Left lung (tissue), 10 donors: Measurements from ENCODE around the gene LCN1. TPM values are rescaled to one million over a fixed set of nuclear protein-coding genes. Genes with fewer than 3 reads are reported as not detected.

Experiments
- ATAC-seq: fragments of 200-7000 bp; cut with Tn5 transposase; one replicate; pipeline ENCODE4 v1.9.1; 2020; ENCODE audit warnings: moderate library complexity
- DNase-seq, 4 donors: peaks; one replicate each; pipeline ENCODE4 v3.0.0-alpha.2; 2013 to 2020
- H3K27ac ChIP-seq, 2 donors: fragments of 200-600 bp; sonication (generic) in 1 of 2; one replicate each; pipeline versions ENCODE4 v1.5.0 to v1.8.0; 2020 to 2021
- H3K27me3 ChIP-seq, 2 donors: fragments of 200-600 bp; sonication (generic) in 1 of 2; one replicate each; pipeline versions ENCODE4 v1.5.0 to v1.8.0; 2020 to 2021
- H3K36me3 ChIP-seq, 2 donors: fragments of 200-600 bp; sonication (generic) in 1 of 2; one replicate each; pipeline versions ENCODE4 v1.5.0 to v1.8.0; 2020 to 2021
- H3K4me1 ChIP-seq, 2 donors: fragments of 200-600 bp; one replicate each; pipeline ENCODE4 v1.8.0; 2021
- H3K4me3 ChIP-seq, 2 donors: fragments of 200-600 bp; sonication (generic) in 1 of 2; one replicate each; pipeline versions ENCODE4 v1.5.0 to v1.8.0; 2020 to 2021; ENCODE audit warnings: mild to moderate bottlenecking in 1 of 2
- H3K9me3 ChIP-seq, 2 donors: fragments of 200-600 bp; sonication (generic) in 1 of 2; one replicate each; pipeline versions ENCODE4 v1.5.0 to v1.8.0; 2020 to 2021
- intact Hi-C, 2 donors: fragments of 100-400 bp; cut with DNase I; formaldehyde crosslinking; loops; one replicate each; pipeline versions ENCODE4 v1.11.2 to v1.14.2; 2022
- polyA plus RNA-seq, 6 donors: library from polyadenylated mRNA; unstranded; fragments of 120-200 nt; gene quantifications; one replicate each; pipeline ENCODE4 v1.2.1, GENCODE V29; 2013; ENCODE audit not compliant: insufficient read length in 6 of 6
- total RNA-seq, 2 donors: library from RNA; stranded (reverse); fragmentation: NEBNext Ultra II Directional; extraction: Animal tissue kit (Norgen Biotek cat#: 25700); gene quantifications; one replicate each; pipeline ENCODE4 v1.2.1, GENCODE V29; 2021
- TF ChIP-seq, protein P1 (sequence below), 2 donors: fragments of 200-600 bp; sonication (generic) in 1 of 2; IDR thresholded peaks; one replicate each; pipeline versions ENCODE4 v1.5.0 to v1.8.0; 2021; ENCODE audit warnings: antibody characterized with exemption in 2 of 2
- donor health status: DM: no; HTN: yes; CAD: no.
- donor health status: DM: no; HTN: no; CAD: no.

The LCN1 gene
- total and polyA plus RNA-seq, 8 donors, result not detected

DNA sequence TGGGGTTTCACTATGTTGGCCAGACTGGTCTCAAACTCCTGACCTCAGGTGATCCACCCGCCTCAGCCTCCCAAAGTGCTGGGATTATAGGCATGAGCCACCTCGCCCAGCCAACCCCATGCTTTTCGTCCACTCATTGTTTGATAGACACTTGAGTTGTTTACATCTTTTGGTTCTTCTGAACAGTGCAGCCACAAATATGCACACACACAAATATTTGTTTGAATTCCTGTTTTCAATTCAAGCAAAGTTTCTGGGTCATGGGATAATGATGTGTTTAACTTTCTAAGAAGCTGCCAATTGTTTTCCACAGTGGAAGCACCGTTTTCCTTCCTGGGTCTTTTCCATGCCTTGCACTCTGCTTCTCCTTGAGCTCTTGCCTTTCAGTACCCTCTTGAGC lies 33.5 kb downstream of the LCN1 start:
- ATAC-seq, result no peak
- no peaks in the 10 kb centered on the region for H3K36me3 ChIP-seq
- no peak for DNase-seq
- no peaks in the 10 kb centered on the region for H3K9me3 ChIP-seq
- peaks cover 0 to 17% of the 10 kb centered on the region in 2 donors for H3K27me3 ChIP-seq
- intact Hi-C loops, result no loop called here
- no peaks in the 10 kb centered on the region for H3K4me1 ChIP-seq
- H3K27ac ChIP-seq, result no peak overlapping the region
- H3K4me3 ChIP-seq, result no peak overlapping the region
- TF ChIP-seq, protein P1, sequence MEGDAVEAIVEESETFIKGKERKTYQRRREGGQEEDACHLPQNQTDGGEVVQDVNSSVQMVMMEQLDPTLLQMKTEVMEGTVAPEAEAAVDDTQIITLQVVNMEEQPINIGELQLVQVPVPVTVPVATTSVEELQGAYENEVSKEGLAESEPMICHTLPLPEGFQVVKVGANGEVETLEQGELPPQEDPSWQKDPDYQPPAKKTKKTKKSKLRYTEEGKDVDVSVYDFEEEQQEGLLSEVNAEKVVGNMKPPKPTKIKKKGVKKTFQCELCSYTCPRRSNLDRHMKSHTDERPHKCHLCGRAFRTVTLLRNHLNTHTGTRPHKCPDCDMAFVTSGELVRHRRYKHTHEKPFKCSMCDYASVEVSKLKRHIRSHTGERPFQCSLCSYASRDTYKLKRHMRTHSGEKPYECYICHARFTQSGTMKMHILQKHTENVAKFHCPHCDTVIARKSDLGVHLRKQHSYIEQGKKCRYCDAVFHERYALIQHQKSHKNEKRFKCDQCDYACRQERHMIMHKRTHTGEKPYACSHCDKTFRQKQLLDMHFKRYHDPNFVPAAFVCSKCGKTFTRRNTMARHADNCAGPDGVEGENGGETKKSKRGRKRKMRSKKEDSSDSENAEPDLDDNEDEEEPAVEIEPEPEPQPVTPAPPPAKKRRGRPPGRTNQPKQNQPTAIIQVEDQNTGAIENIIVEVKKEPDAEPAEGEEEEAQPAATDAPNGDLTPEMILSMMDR (IDR thresholded peaks at IDR 0.05), result no peak

DNA sequence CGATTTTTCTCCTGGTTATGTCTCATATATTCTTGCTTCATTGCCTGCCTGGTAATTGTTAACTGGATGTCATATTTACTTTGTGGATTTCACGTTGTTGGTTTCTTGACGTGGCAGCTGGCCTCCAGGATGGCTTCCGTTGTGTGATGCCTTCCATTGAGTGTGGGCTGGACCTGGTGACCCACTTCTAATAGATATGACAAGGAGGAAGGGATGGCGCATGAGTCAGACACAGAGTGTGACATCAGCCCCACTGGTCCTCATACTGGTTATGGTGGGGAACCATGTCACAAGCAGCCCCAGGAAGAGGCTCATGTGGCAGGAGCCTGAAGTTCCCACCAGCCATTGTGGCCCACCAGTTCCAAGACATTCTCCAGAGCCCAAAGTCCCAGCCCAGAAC lies 34.0 kb downstream of the LCN1 start:
- TF ChIP-seq, protein P1 (IDR thresholded peaks at IDR 0.05), result no peak
- intact Hi-C loops, result no loop called here
- Histone ChIP-seq H3K9me3 (no peaks in the 10 kb centered on the region), H3K4me3 (no peak overlapping the region), H3K27me3 (peaks cover 0 to 12% of the 10 kb centered on the region in 2 donors), H3K36me3 (no peaks in the 10 kb centered on the region), H3K4me1 (no peaks in the 10 kb centered on the region), H3K27ac (no peak overlapping the region)
- ATAC-seq (no peak), DNase-seq (no peak)

DNA sequence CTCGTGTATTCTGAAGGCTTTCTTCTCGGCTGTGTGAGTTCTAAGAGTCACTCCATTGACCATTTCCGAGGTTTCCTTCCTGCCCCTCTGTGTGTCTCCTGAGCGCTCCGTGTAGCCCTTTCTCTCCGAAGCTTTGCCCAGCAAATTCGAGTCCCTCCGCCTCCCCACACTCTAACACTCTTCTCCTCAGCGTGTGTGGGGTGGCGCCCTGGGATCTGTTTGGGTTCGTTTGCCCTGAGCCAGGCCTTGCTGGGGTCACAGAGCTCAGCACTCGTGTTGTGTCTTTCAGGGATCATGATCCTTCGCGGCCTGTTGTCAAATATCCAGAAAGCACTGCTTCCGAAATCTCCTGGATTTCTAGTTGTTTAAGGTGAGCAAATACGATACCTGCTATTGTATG lies 34.7 kb downstream of the LCN1 start:
- Histone ChIP-seq H3K27me3 (peaks cover 0 to 10% of the 10 kb centered on the region in 2 donors), H3K27ac (no peak overlapping the region), H3K4me3 (no peak overlapping the region), H3K36me3 (no peaks in the 10 kb centered on the region), H3K4me1 (no peaks in the 10 kb centered on the region), H3K9me3 (no peaks in the 10 kb centered on the region)
- DNase-seq (no peak), ATAC-seq (no peak)
- TF ChIP-seq, protein P1 (IDR thresholded peaks at IDR 0.05), result no peak
- intact Hi-C loops, result no loop called here

DNA sequence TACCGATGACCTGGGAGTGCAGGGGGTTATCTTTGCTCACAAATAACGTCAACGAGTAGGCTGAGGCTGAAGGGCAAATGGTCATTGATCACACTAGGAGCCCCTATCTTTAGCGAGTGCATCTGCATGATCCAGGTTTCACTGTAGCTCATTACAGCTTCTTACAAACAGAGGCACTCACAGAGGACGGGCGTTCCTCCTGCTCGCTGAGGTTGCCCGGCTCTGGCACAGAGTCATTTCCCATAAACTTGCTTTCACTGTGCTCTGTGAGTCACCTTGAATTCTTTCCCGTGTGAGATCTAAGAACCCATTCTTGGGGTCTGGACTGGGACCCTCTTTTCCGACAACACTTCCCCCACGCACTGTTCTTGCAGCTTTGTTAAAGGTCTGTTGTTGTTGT lies 38.4 kb downstream of the LCN1 start:
- ATAC-seq, result no peak
- intact Hi-C loops, result no loop called here
- H3K4me1 ChIP-seq, result no peaks in the 10 kb centered on the region
- no peaks in the 10 kb centered on the region for H3K36me3 ChIP-seq
- no peaks in the 10 kb centered on the region for H3K9me3 ChIP-seq
- H3K27me3 ChIP-seq, result peaks cover 0 to 35% of the 10 kb centered on the region in 2 donors
- no peak for DNase-seq
- TF ChIP-seq, protein P1 (IDR thresholded peaks at IDR 0.05), result no peak
- no peak overlapping the region for H3K4me3 ChIP-seq
- H3K27ac ChIP-seq, result no peak overlapping the region

DNA sequence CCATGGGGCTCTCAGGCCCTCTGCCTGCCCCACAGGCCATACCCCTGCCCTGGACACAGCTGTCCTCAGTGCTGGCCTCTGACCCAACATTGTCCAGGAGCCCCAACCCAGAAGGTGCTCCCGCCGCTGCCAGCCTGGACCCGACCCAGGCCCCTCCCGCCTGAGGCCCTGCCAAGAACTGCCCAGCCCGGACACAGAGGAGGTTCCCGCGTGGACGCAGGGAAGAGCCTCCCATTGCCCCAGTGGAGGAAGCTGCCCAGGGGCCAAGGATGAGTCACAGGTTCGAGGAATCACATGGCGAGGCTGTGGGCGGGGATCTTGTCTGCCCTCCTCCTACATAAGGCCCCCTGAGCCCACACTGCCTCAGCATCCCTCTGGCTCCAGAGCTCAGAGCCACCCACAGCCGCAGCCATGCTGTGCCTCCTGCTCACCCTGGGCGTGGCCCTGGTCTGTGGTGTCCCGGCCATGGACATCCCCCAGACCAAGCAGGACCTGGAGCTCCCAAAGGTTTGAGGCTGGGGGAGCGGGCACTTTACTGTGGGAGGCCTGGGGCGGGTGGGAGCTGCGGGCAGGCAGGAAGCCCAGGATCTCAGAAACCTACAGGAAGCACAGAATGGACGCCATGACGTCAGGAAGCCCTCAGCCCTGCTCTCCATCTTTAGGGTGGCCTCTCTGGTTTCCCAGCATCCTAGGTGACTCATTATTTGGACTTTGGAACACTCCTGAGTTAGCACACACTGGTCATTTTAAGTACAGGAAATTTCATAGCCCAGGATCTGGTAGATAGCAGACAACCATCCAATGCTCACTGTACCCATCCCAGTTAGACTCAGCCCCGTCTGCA lies 40.4 kb downstream of the LCN1 start, which contains the start of gene PAEP:
Gene PAEP (plus strand): TSS at position 366 of the 844 bp plus-strand sequence.
- no peaks in the 10 kb centered on the region for H3K9me3 ChIP-seq
- TF ChIP-seq, protein P1 (IDR thresholded peaks at IDR 0.05), result no peak
- intact Hi-C loops, result no loop called here
- H3K4me3 ChIP-seq, result no peak within 1 kb of the TSS
- H3K27ac ChIP-seq, result no peak within 1 kb of the TSS
- ATAC-seq, result no peak
- H3K36me3 ChIP-seq, result no peaks in the 10 kb centered on the region
- no peak for DNase-seq
- H3K4me1 ChIP-seq, result no peaks in the 10 kb centered on the region
- H3K27me3 ChIP-seq, result peaks cover 0 to 55% of the 10 kb centered on the region in 2 donors
